MM.1S (cell line): ENCODE data around the gene INPP5J.

Source experiments
- DNase-seq: peaks from one replicate; pipeline ENCODE4 v3.0.0-alpha.2; 2015
- H2AFZ ChIP-seq: fragments of 300-600 bp; sonication (generic); 2 replicates; pipeline ENCODE4 v1.6.0; 2016; ENCODE audit warnings: antibody characterized with exemption, low read length
- H3F3A ChIP-seq: fragments of 300-600 bp; sonication (generic); 2 replicates; pipeline ENCODE4 v1.6.1; 2016; ENCODE audit warnings: mild to moderate bottlenecking, antibody characterized with exemption, low read length, moderate library complexity, mixed read lengths; ENCODE audit not compliant: insufficient read depth
- H3K27ac ChIP-seq: fragments of 300-600 bp; sonication (generic); 2 replicates; pipeline ENCODE4 v1.5.1; 2016; ENCODE audit warnings: mild to moderate bottlenecking, low read length
- H3K27me3 ChIP-seq: fragments of 300-600 bp; sonication (generic); replicated peaks from 2 replicates; pipeline ENCODE4 v1.6.0; 2016; ENCODE audit warnings: low read length; ENCODE audit not compliant: insufficient read depth
- H3K36me3 ChIP-seq: fragments of 300-600 bp; sonication (generic); replicated peaks from 2 replicates; pipeline ENCODE4 v1.6.1; 2016; ENCODE audit warnings: mild to moderate bottlenecking, low read length, mixed read lengths; ENCODE audit not compliant: insufficient read depth
- H3K4me1 ChIP-seq: fragments of 300-600 bp; sonication (generic); 2 replicates; pipeline ENCODE4 v1.6.1; 2016; ENCODE audit warnings: low read length, mixed read lengths
- H3K4me2 ChIP-seq: fragments of 300-600 bp; sonication (generic); 2 replicates; pipeline ENCODE4 v1.6.0; 2016; ENCODE audit warnings: low read depth, low read length
- H3K4me3 ChIP-seq: fragments of 300-600 bp; sonication (generic); 2 replicates; pipeline ENCODE4 v1.5.1; 2016; ENCODE audit warnings: low read length, mixed read lengths
- H3K79me2 ChIP-seq: fragments of 300-600 bp; sonication (generic); 2 replicates; pipeline ENCODE4 v1.6.1; 2016; ENCODE audit warnings: mixed run types, low read length, mixed read lengths
- H3K9ac ChIP-seq: fragments of 300-600 bp; sonication (generic); 2 replicates; pipeline ENCODE4 v1.6.1; 2016; ENCODE audit warnings: low read length, mixed read lengths
- H3K9me2 ChIP-seq: fragments of 300-600 bp; sonication (generic); replicated peaks from 2 replicates; pipeline ENCODE4 v1.6.1; 2016; ENCODE audit warnings: mild to moderate bottlenecking, low read length, mixed read lengths; ENCODE audit not compliant: insufficient read depth
- H3K9me3 ChIP-seq: fragments of 300-600 bp; sonication (generic); replicated peaks from 2 replicates; pipeline ENCODE4 v1.6.1; 2016; ENCODE audit warnings: mild to moderate bottlenecking, low read length, mixed read lengths; ENCODE audit not compliant: insufficient read depth
- H4K20me1 ChIP-seq: fragments of 300-600 bp; sonication (generic); 2 replicates; pipeline ENCODE4 v1.6.1; 2016; ENCODE audit warnings: mild to moderate bottlenecking, low read length, moderate library complexity, mixed read lengths; ENCODE audit not compliant: insufficient read depth
- EZH2 ChIP-seq: fragments of 300-600 bp; sonication (generic); optimal IDR thresholded peaks from 2 replicates; pipeline ENCODE3; 2017; ENCODE audit warnings: low read depth, mild to moderate bottlenecking, antibody characterized with exemption, low read length, mixed read lengths
- EZH2phosphoT487 ChIP-seq: fragments of 300-600 bp; sonication (generic); IDR thresholded peaks from 2 replicates; pipeline ENCODE4 v1.6.1; 2018; ENCODE audit warnings: antibody characterized with exemption, low read length
- TF ChIP-seq, protein P1 (sequence below): fragments of 300-600 bp; sonication (generic); IDR thresholded peaks from 2 replicates; pipeline ENCODE4 v1.5.1; 2016; ENCODE audit warnings: antibody characterized with exemption, low read length, mixed read lengths

Gene INPP5J

GRCh38 chr22:31100762-31101525 lies 21.8 kb upstream of the INPP5J start:
- H3F3A ChIP-seq: no peaks in the 10 kb centered on the region
- H4K20me1 ChIP-seq: no peaks in the 10 kb centered on the region
- no peak overlapping the region for H3K9ac ChIP-seq
- no peaks in the 10 kb centered on the region for H3K36me3 ChIP-seq
- no peak overlapping the region for H3K4me3 ChIP-seq
- H3K9me2 ChIP-seq: no peaks in the 10 kb centered on the region
- DNase-seq: no peak
- no peak overlapping the region for H3K27ac ChIP-seq
- H3K27me3 ChIP-seq: no peaks in the 10 kb centered on the region
- H3K9me3 ChIP-seq: no peaks in the 10 kb centered on the region
- TF ChIP-seq EZH2phosphoT487 (no peak), EZH2 (no peak)
- TF ChIP-seq, protein P1, sequence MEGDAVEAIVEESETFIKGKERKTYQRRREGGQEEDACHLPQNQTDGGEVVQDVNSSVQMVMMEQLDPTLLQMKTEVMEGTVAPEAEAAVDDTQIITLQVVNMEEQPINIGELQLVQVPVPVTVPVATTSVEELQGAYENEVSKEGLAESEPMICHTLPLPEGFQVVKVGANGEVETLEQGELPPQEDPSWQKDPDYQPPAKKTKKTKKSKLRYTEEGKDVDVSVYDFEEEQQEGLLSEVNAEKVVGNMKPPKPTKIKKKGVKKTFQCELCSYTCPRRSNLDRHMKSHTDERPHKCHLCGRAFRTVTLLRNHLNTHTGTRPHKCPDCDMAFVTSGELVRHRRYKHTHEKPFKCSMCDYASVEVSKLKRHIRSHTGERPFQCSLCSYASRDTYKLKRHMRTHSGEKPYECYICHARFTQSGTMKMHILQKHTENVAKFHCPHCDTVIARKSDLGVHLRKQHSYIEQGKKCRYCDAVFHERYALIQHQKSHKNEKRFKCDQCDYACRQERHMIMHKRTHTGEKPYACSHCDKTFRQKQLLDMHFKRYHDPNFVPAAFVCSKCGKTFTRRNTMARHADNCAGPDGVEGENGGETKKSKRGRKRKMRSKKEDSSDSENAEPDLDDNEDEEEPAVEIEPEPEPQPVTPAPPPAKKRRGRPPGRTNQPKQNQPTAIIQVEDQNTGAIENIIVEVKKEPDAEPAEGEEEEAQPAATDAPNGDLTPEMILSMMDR: no peak
- no peaks in the 10 kb centered on the region for H3K79me2 ChIP-seq
- no peak overlapping the region for H2AFZ ChIP-seq
- no peak overlapping the region for H3K4me2 ChIP-seq
- H3K4me1 ChIP-seq: no peaks in the 10 kb centered on the region

DNA sequence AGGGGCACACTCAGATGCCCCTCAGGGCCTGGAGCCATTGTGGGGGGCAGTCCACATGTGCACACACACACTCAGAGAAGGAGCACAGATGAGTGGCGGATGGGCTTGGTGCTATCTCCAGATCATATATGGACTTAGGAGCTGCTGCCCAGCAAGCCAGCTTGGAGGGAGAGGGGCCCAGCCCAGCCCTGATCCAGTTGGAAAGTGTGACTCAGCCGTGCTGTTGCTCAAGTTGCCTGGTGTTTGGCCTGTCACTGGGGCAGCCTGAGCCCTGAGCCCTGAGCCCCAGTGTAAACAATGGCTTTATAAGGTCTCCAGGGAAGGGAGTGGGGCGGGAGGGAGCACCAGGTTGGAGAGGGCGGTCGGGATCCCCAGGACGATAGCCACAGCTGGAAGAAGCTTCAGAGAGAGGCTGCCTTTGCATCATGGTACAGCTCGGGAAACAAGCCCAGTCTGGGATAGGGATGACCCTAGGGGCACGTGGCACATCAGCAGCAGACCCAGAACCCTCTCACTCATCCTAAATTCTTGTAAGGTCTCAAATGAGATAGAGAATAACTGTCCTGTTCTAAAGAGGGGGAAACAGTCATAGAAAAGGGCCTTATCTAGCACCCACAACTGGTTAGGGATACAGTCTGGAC lies 20.2 kb upstream of the INPP5J start:
- H3K36me3 ChIP-seq: no peaks in the 10 kb centered on the region
- TF ChIP-seq EZH2 (no peak), EZH2phosphoT487 (no peak)
- TF ChIP-seq, protein P1: no peak
- no peaks in the 10 kb centered on the region for H4K20me1 ChIP-seq
- no peak overlapping the region for H2AFZ ChIP-seq
- H3K4me1 ChIP-seq: no peaks in the 10 kb centered on the region
- no peaks in the 10 kb centered on the region for H3K27me3 ChIP-seq
- H3K79me2 ChIP-seq: no peaks in the 10 kb centered on the region
- no peak overlapping the region for H3K4me3 ChIP-seq
- H3F3A ChIP-seq: no peaks in the 10 kb centered on the region
- no peak overlapping the region for H3K27ac ChIP-seq
- H3K9me2 ChIP-seq: no peaks in the 10 kb centered on the region
- H3K4me2 ChIP-seq: no peak overlapping the region
- DNase-seq: no peak
- H3K9ac ChIP-seq: no peak overlapping the region
- no peaks in the 10 kb centered on the region for H3K9me3 ChIP-seq

DNA sequence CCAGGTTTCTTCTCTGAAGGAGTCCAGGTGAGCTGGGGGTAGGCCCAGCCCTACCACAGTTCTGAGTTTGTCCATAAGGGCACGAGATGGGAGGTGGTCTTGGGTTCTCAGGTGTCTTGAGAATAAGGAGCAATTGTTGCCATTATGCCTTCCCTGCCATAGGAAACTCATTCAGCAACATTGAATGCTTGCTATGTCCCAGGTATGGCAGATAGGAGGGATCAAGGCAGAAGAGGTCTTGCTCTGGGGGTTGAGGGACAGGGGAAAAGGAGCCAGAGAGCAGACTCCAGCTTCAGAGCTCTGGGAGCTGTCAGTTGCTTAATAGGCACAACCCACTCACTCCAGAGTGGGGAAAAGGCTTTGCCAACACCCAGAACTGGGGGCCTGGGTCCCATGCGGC lies 19.7 kb upstream of the INPP5J start:
- TF ChIP-seq, protein P1: no peak
- TF ChIP-seq EZH2phosphoT487: no peak
- TF ChIP-seq EZH2: no peak
- no peak overlapping the region for H3K27ac ChIP-seq
- no peak overlapping the region for H3K4me2 ChIP-seq

More for the DNA sequence above, 19.7 kb upstream of the INPP5J start:
- Histone ChIP-seq H4K20me1 (no peaks in the 10 kb centered on the region), H3K9me3 (no peaks in the 10 kb centered on the region), H3F3A (no peaks in the 10 kb centered on the region), H3K79me2 (no peaks in the 10 kb centered on the region), H2AFZ (no peak overlapping the region), H3K27me3 (no peaks in the 10 kb centered on the region), H3K9me2 (no peaks in the 10 kb centered on the region), H3K9ac (no peak overlapping the region), H3K4me3 (no peak overlapping the region), H3K36me3 (no peaks in the 10 kb centered on the region), H3K4me1 (no peaks in the 10 kb centered on the region)
- no peak for DNase-seq
